HFFc6 (cell line): ENCODE results near the gene DUSP9. TPM values are rescaled to one million over a fixed set of nuclear protein-coding genes. Genes with fewer than 3 reads are reported as not detected.

ENCODE experiments used
- DNase-seq: peaks from one replicate; pipeline ENCODE4 v3.0.0-alpha.2; 2018
- H3K27ac Mint-ChIP-seq: 2 replicates; pipeline ENCODE4 v1.8.0; 2020; ENCODE audit warnings: mild to moderate bottlenecking, mixed read lengths
- H3K27me3 Mint-ChIP-seq: 2 replicates; pipeline ENCODE4 v1.8.0; 2021; ENCODE audit warnings: mild to moderate bottlenecking, moderate library complexity, mixed read lengths; ENCODE audit not compliant: insufficient read depth
- H3K36me3 Mint-ChIP-seq: 2 replicates; pipeline ENCODE4 v1.8.0; 2021; ENCODE audit warnings: low read depth, mixed read lengths
- H3K4me1 Mint-ChIP-seq: 2 replicates; pipeline ENCODE4 v1.8.0; 2020; ENCODE audit warnings: low read depth, mixed read lengths
- H3K4me3 Mint-ChIP-seq: 2 replicates; pipeline ENCODE4 v1.8.0; 2020; ENCODE audit warnings: mild to moderate bottlenecking, moderate library complexity, mixed read lengths
- H3K9me3 Mint-ChIP-seq: 2 replicates; pipeline ENCODE4 v1.8.0; 2020; ENCODE audit warnings: mild to moderate bottlenecking, mixed read lengths
- total RNA-seq, 6 experiments: library from RNA; stranded (reverse); fragmentation: NEBNext Ultra II Directional; extraction: Animal tissue kit (Norgen Biotek cat#: 25700); gene quantifications; 2 replicates in 1 of 6; 3 replicates in 5 of 6; pipeline ENCODE4 v1.2.3, GENCODE V29; 2021
- TF ChIP-seq, protein P1 (sequence below): fragments of 200-600 bp; sonication (generic); IDR thresholded peaks from 2 replicates; pipeline ENCODE4 v1.5.0; 2021; ENCODE audit warnings: antibody characterized with exemption, mild to moderate bottlenecking

The DUSP9 gene
- total RNA-seq, 6 experiments from 2014 or later: not detected

DNA sequence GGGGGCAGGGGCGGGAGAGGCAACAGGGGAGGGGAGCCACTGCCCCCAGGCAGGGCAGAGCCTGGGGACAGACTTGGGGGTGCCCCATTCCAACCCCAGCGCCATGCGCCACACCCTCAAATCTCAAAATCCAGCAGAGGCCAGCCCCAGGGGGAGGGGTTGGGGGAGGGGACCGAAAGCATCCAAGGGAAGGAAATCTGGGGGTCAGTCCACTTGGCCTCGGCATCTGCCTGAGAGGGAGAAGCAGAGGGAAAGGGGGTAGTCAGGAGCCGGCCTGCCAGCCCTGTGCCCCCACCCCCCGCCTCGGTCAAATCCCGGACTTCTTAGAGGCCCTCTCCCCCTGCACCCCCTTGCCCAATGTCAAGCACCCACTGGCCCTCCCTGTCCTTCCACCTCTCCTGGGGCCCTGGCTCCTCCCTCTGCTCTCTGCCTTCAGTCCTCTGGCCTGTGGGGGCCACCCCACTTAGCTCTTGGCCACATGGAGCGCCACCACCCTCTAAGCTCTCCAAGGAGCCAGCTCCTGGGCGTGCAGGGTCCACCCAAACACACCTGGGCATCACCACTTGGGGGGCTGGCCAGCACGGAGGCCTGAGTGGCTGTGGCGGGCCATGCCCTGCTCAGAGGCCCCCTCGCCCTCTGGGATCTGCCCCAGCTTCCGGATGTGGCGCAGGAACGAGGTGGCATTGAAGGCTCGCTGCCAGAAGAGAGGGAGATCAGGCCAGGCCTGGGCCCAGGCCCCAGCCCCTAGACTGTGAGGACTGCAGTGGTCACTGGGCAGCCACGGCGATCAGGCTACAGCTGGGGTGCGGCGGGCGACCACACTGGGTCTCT lies 23.1 kb downstream of the DUSP9 start:
- TF ChIP-seq, protein P1, sequence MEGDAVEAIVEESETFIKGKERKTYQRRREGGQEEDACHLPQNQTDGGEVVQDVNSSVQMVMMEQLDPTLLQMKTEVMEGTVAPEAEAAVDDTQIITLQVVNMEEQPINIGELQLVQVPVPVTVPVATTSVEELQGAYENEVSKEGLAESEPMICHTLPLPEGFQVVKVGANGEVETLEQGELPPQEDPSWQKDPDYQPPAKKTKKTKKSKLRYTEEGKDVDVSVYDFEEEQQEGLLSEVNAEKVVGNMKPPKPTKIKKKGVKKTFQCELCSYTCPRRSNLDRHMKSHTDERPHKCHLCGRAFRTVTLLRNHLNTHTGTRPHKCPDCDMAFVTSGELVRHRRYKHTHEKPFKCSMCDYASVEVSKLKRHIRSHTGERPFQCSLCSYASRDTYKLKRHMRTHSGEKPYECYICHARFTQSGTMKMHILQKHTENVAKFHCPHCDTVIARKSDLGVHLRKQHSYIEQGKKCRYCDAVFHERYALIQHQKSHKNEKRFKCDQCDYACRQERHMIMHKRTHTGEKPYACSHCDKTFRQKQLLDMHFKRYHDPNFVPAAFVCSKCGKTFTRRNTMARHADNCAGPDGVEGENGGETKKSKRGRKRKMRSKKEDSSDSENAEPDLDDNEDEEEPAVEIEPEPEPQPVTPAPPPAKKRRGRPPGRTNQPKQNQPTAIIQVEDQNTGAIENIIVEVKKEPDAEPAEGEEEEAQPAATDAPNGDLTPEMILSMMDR: no peak
- Mint-ChIP-seq H3K9me3 (no peaks in the 10 kb centered on the region; the same call in 1 of the 2 replicates), H3K27ac (no peak overlapping the region), H3K4me1 (no peaks in the 10 kb centered on the region), H3K27me3 (peaks cover 16% of the 10 kb centered on the region), H3K4me3 (no peak overlapping the region), H3K36me3 (no peaks in the 10 kb centered on the region)
- DNase-seq: no peak

DNA sequence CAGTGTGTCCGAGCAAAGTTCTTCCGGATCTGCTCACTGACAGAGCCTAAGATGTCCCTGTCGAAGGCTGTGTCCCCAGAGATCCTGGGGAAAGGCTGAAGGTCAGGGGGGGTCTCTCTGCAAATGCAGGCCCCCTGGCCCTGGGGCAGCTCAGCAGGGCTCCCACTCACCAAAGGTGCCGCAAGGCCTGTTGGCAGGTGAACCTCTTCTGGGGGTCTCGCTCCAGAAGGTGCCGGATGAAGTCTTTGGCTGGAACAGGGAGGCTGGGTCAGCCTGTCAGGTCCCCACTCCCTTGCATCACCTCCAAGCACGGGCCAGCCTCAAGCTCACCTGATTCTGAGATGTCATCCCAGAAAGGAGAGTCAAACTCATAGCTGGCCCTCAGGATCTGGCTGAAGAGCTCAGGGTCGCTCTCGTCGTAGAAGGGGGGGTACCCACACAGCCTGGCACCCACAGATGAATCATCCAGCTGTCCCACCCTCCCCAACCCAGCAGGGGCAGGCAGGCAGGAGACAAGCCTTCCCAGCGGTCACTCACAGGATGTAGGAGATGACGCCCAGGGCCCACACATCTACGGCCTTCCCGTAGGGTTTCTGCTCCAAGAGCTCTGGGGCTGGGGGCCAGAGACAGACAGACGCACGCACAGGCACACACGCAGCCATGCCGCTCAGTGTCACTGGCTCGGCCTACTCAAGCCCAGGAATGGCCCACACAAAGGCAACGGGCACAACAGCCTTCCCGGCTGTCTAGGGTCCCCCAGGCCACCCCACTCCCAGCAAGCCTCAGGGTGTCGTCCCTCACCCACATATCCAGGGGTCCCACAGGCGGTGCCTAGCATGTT lies 24.0 kb downstream of the DUSP9 start:
- no peak for DNase-seq
- TF ChIP-seq, protein P1: no peak
- Mint-ChIP-seq H3K36me3 (no peaks in the 10 kb centered on the region), H3K27ac (no peak overlapping the region), H3K27me3 (peaks cover 16% of the 10 kb centered on the region), H3K4me1 (no peaks in the 10 kb centered on the region), H3K4me3 (no peak overlapping the region), H3K9me3 (no peaks in the 10 kb centered on the region; the same call in 1 of the 2 replicates)

DNA sequence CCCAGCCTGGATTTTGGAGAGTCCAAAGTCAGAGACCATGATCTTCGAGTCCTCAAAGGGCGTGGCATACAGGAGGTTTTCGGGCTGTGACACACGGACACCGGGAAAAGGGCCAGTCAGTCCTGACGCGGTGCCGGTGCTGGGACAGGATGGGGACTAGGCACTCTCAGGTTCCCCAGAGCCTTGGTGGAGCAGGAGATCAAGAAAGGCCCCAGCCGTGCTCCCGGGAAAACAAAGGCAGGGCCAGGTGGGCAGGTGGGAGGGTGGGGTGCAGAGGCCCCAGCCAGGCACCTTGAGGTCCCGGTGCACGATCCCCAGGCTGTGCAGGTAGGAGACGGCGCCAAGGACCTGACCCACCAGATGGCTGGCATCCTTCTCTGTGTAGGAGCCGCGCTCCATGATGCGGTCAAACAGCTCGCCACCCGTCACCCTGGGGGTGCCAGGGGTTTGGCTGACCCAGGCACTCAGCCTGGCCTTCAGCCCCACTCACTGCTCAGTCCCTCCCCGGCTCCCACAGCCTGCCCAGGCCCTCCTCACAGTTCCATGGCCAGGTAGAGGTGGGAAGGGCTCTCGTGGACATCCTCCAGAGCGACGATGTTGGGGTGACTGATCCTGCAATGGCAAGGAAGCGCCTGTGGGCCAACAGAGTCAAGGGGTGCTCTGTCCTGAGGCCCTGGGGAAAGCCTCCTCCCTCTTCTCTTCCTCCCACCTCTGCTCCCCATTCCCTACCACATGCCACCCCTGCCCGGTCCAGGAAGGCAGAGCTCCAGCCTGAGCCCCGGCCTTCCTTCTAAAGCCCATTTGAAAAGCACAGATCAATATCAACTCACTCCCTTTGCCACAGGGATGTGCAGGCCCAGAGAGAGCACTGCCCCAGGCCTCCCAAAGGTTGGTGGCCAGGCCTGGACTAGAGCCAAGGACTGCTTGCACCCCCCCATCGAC lies 24.9 kb downstream of the DUSP9 start:
- Mint-ChIP-seq H3K9me3 (no peaks in the 10 kb centered on the region; the same call in 1 of the 2 replicates), H3K27me3 (peaks cover 13% of the 10 kb centered on the region), H3K4me3 (no peak overlapping the region), H3K27ac (no peak overlapping the region), H3K4me1 (no peaks in the 10 kb centered on the region), H3K36me3 (no peaks in the 10 kb centered on the region)
- no peak for DNase-seq
- TF ChIP-seq, protein P1: no peak

DNA sequence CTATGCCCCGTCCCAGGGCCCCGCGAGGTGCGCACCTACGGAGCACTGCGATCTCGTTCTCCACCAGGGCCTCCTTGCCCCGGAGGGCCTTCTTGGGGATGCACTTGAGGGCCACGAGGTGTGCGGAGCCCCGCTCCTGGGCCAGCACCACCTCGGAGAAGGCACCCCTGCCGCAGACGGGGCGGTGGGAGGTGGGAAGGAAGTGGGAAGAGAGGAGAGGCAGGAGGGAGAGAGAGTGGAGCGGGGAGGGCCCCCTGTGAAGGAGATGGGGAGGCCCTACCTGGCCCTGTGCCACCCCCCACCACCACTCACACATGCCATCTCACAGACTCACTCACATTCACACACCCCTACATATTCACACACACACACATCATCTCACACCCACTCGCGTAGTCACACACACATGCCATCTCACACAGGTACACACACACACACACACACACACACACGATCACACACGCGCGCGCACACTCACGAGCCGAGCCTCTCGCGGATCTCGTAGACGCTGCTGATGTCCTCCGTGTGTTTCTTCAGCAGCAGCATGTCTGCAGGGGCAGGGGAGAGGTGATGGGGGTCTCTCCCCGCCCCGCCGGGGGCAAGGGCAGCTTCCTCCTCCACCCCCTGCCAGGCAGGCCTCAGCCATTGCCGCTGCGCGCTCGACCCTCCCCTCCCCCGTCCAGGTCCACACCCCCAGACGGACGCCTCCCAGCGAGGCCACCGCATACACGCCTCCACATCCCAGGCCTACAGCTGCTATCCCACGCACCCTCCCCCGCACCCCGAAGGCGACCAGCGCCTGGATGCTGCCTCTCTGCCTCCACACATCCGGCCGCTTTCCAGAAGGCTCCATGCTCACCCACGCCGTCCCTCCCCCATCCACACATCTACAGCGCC lies 25.8 kb downstream of the DUSP9 start:
- Mint-ChIP-seq H3K9me3 (no peaks in the 10 kb centered on the region; the same call in 1 of the 2 replicates), H3K27me3 (peaks cover 11% of the 10 kb centered on the region), H3K36me3 (no peaks in the 10 kb centered on the region), H3K27ac (no peak overlapping the region), H3K4me1 (no peaks in the 10 kb centered on the region), H3K4me3 (no peak overlapping the region)
- DNase-seq: no peak
- TF ChIP-seq, protein P1: no peak
